ENCODE data around the gene ERP44. TPM values are rescaled to one million over a fixed set of nuclear protein-coding genes. Genes with fewer than 3 reads are reported as not detected.
"Not testable (repeated sequence)": the region's sequence is repeated elsewhere in the genome, so short reads cannot be mapped to it uniquely, and the experiment has no call there.

ERP44 gene
- total RNA-seq, 4 donors from 2014 or later: 7.6 to 21.9 (median 12.6) TPM

- no peaks in the 10 kb centered on the region for H3K27me3 ChIP-seq
- H3K9me3 ChIP-seq: no peaks in the 10 kb centered on the region
- peak overlapping the region; percentile 84 to 94 for H3K27ac ChIP-seq
- no peaks in the 10 kb centered on the region for H3K36me3 ChIP-seq
- intact Hi-C loops (cut with DNase I; ENCODE audit: low total_unique reads): no loop called here
- H3K4me3 ChIP-seq: peak overlapping the region; percentile 62 to 80
- H3K4me1 ChIP-seq: peaks cover 5 to 8% of the 10 kb centered on the region in 2 donors
- peak in 1 of 2 donors; percentile 27 for DNase-seq
- no peak for TF ChIP-seq POLR2A (IDR thresholded peaks at IDR 0.05)
- TF ChIP-seq, protein P1, sequence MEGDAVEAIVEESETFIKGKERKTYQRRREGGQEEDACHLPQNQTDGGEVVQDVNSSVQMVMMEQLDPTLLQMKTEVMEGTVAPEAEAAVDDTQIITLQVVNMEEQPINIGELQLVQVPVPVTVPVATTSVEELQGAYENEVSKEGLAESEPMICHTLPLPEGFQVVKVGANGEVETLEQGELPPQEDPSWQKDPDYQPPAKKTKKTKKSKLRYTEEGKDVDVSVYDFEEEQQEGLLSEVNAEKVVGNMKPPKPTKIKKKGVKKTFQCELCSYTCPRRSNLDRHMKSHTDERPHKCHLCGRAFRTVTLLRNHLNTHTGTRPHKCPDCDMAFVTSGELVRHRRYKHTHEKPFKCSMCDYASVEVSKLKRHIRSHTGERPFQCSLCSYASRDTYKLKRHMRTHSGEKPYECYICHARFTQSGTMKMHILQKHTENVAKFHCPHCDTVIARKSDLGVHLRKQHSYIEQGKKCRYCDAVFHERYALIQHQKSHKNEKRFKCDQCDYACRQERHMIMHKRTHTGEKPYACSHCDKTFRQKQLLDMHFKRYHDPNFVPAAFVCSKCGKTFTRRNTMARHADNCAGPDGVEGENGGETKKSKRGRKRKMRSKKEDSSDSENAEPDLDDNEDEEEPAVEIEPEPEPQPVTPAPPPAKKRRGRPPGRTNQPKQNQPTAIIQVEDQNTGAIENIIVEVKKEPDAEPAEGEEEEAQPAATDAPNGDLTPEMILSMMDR (IDR thresholded peaks at IDR 0.05): no peak
These were observed 882 bp upstream of the ERP44 start for GRCh38 chr9:100099722-100100042.

DNA sequence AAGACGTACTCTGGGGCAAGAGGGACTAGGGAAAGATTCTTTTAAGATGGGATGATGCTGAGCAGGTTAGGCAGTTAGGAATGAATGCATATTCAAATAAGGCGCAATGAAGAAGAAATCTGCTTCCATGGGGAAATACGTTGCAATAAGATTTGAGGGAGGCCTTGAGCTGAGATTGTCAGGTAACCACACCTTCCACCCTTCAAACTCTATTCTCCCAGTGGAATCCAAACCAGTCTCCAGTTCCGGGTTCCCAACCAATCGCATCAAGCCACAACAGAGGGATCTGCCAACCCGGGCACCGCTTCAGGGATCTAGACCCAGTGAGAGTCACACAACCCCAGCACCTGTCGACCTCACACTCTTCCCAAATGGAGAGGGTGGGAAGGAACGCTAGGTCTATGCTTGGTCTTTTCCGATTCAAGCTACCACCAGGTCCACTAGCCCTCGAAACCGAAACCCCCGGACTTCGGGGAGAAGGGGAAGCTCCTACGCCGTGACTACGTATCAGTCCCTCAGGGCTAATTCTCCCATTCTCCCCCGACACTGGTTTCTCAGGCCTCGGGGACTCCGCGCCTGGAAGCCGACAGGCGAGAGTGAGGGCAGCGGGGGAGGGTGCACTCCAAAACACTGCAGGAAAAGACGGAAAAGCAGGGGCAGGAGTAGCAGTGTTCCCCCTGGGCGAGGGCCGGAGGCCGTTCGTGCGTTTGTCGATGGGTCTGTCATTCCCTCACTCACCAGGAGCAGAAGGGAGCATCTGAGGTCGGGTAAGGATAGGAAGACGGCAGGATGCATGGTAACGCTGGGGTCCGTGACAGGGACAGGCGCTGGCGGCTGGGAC is 534 bp downstream of the ERP44 start:
- intact Hi-C loops (cut with DNase I; ENCODE audit: low total_unique reads): no loop called here
- DNase-seq: peak; percentile 17 to 30

DNA sequence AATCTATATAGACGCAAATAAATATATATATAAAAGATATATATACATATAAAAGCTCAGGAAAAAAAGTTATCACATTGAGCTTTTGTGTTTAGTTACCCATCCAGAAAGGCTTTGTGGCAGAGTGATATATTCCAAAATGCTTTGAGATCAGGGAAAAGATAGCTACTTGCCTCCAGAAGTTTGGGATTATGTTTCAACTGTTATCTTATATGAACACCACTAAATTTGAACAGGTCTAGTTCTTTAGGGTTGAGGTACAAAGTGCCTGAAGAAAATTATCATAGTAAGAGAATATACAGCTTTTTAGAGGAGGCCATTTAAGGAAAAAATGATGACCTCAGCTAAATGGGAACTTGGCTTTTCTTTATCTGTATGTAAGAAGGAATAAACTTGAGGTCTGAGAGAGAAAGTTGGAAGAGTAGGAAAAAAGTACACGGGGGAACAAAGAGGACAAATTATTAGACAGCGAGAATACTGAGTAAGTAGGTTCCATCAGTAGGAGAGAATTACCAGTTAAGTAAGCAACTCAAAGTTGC is 2.4 kb downstream of the ERP44 start:
- TF ChIP-seq, protein P1 (IDR thresholded peaks at IDR 0.05): no peak
- TF ChIP-seq POLR2A (IDR thresholded peaks at IDR 0.05): no peak
- Histone ChIP-seq H3K4me3 (no peak overlapping the region), H3K27ac (no peak overlapping the region), H3K27me3 (no peaks in the 10 kb centered on the region), H3K4me1 (peaks cover 5 to 8% of the 10 kb centered on the region in 2 donors), H3K9me3 (no peaks in the 10 kb centered on the region), H3K36me3 (no peaks in the 10 kb centered on the region)
- no peak for DNase-seq
- intact Hi-C loops (cut with DNase I; ENCODE audit: low total_unique reads): no loop called here

More for the DNA sequence above, 534 bp downstream of the ERP44 start:
- TF ChIP-seq, protein P1 (IDR thresholded peaks at IDR 0.05): no peak
- TF ChIP-seq POLR2A (IDR thresholded peaks at IDR 0.05): no peak
- Histone ChIP-seq H3K27me3 (no peaks in the 10 kb centered on the region), H3K36me3 (no peaks in the 10 kb centered on the region), H3K4me3 (peak overlapping the region; percentile 62 to 80), H3K27ac (peak overlapping the region; percentile 84 to 94), H3K9me3 (no peaks in the 10 kb centered on the region), H3K4me1 (peaks cover 5 to 8% of the 10 kb centered on the region in 2 donors)

DNA sequence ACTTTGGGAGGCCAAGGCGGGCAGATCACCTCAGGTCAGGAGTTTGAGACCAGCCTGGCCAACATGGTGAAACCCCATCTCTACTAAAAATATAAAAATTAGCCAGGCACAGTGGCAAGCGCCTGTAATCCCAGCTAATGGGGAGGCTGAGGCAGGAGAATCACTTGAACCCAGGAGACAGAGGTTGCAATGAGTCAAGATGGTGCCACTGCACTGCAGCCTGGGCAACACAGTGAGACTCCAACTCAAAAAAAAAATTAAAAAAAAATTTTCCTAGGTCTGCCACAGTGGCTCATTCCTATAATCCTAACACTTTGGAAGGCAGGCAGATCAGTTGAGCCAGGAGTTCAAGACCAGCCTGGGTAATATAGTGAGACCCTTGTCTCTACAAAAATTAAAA is 4.4 kb downstream of the ERP44 start:
- H3K9me3 ChIP-seq; H3K27me3 ChIP-seq; DNase-seq; H3K36me3 ChIP-seq; H3K27ac ChIP-seq; intact Hi-C loops (cut with DNase I; ENCODE audit: low total_unique reads); H3K4me3 ChIP-seq; H3K4me1 ChIP-seq: not testable (repeated sequence)

GRCh38 chr9:100092066-100092465 is 6.7 kb downstream of the ERP44 start:
- DNase-seq: no peak
- no peak overlapping the region for H3K4me3 ChIP-seq
- intact Hi-C loops (cut with DNase I; ENCODE audit: low total_unique reads): no loop called here
- H3K9me3 ChIP-seq: no peaks in the 10 kb centered on the region
- no peak overlapping the region for H3K27ac ChIP-seq
- H3K27me3 ChIP-seq: no peaks in the 10 kb centered on the region
- no peaks in the 10 kb centered on the region for H3K4me1 ChIP-seq
- H3K36me3 ChIP-seq: no peaks in the 10 kb centered on the region
- TF ChIP-seq, protein P1 (IDR thresholded peaks at IDR 0.05): no peak
